A673 (cell line): ENCODE measurements around the gene RTRAF. TPM values are rescaled to one million over a fixed set of nuclear protein-coding genes. Genes with fewer than 3 reads are reported as not detected.

Experiments
- BruUV-seq: library from RNA; stranded (reverse); fragments of 400-500 nt; replicated peaks from 2 replicates; lab custom pipeline; 2021; lab: Mats Ljungman, UMichigan
- CTCF ChIA-PET: fragments of 300-600 bp; sonication (Branson Sonifier 250); formaldehyde crosslinking; loops from one replicate; lab custom pipeline; 2022; ENCODE audit warnings: antibody characterized with exemption; lab: Charles Lee
- POLR2A ChIA-PET: fragments of 300-600 bp; sonication (Branson Sonifier 250); formaldehyde crosslinking; loops from one replicate; lab custom pipeline; 2022; ENCODE audit warnings: antibody characterized with exemption; ENCODE audit not compliant: low non-redundant PET; lab: Charles Lee
- DNase-seq: peaks from one replicate; pipeline ENCODE4 v3.0.0-alpha.2; 2015; ENCODE audit warnings: low spot score
- H3K27ac ChIP-seq: fragments of 200-600 bp; sonication (generic); 2 replicates; pipeline ENCODE4 v1.5.1; 2016; ENCODE audit warnings: mixed run types, low read depth, mild to moderate bottlenecking, mixed read lengths, antibody characterized with exemption, low read length; ENCODE audit not compliant: poor library complexity, severe bottlenecking
- H3K27me3 ChIP-seq: fragments of 200-600 bp; sonication (generic); replicated peaks from 2 replicates; pipeline ENCODE4 v1.6.1; 2017; ENCODE audit warnings: mixed run types, low read depth, mild to moderate bottlenecking, mixed read lengths, antibody characterized with exemption, low read length; ENCODE audit not compliant: insufficient read depth, poor library complexity
- H3K36me3 ChIP-seq: fragments of 200-600 bp; sonication (generic); 2 replicates; pipeline ENCODE4 v1.6.1; 2016; ENCODE audit warnings: mixed run types, mild to moderate bottlenecking, mixed read lengths, antibody characterized with exemption, low read length; ENCODE audit not compliant: insufficient read depth, poor library complexity, severe bottlenecking
- H3K4me1 ChIP-seq: fragments of 200-600 bp; sonication (generic); 2 replicates; pipeline ENCODE4 v1.6.1; 2017; ENCODE audit warnings: mixed run types, mild to moderate bottlenecking, mixed read lengths, antibody characterized with exemption, low read length; ENCODE audit not compliant: insufficient read depth, poor library complexity, severe bottlenecking
- H3K4me3 ChIP-seq: fragments of 200-600 bp; sonication (generic); 2 replicates; pipeline ENCODE4 v1.5.1; 2016; ENCODE audit warnings: low read depth, mixed run types, mild to moderate bottlenecking, mixed read lengths, low read length; ENCODE audit not compliant: poor library complexity, severe bottlenecking
- H3K9me3 ChIP-seq: fragments of 200-600 bp; sonication (generic); 2 replicates; pipeline ENCODE4 v1.6.1; 2016; ENCODE audit warnings: mixed run types, low read depth, mild to moderate bottlenecking, mixed read lengths, antibody characterized with exemption, low read length; ENCODE audit not compliant: poor library complexity, severe bottlenecking
- CTCF ChIP-seq: fragments of 300-800, 200-600 bp; sonication (generic); conservative IDR thresholded peaks from 2 replicates; pipeline ENCODE4 v1.5.1; 2017; ENCODE audit warnings: low read depth, mild to moderate bottlenecking, antibody characterized with exemption, low read length, moderate library complexity, mixed read lengths
- EZH2 ChIP-seq: fragments of 200-600 bp; sonication (generic); IDR thresholded peaks from 2 replicates; pipeline ENCODE4 v1.6.1; 2017; ENCODE audit warnings: borderline replicate concordance, low read depth, mild to moderate bottlenecking, mixed read lengths, antibody characterized with exemption, low read length; ENCODE audit not compliant: poor library complexity, severe bottlenecking
- intact Hi-C: fragments of 100-400 bp; cut with micrococcal nuclease; formaldehyde crosslinking; loops from one replicate; pipeline ENCODE4 v1.10.0; 2022; ENCODE audit not compliant: unreplicated experiment
- total RNA-seq: library from RNA; stranded (reverse); gene quantifications from 2 replicates; pipeline ENCODE4 v1.2.3, GENCODE V29; 2021

Gene RTRAF
- total RNA-seq, 1 experiment from 2014 or later: 267 TPM

GRCh38 chr14:52044791-52045522, 55.6 kb downstream of the RTRAF start:
- Histone ChIP-seq H3K4me3 (no peak overlapping the region), H3K9me3 (no peaks in the 10 kb centered on the region), H3K36me3 (peaks cover 4% of the 10 kb centered on the region), H3K4me1 (peaks cover 36% of the 10 kb centered on the region), H3K27me3 (no peaks in the 10 kb centered on the region), H3K27ac (no peak overlapping the region)
- no TSS peak for BruUV-seq
- intact Hi-C loops: no loop called here
- POLR2A ChIA-PET: interaction anchor here (0.7 kb wide), 1 partner anchor 52 kb away, joined by 8 read pairs; no protein-coding TSS in a partner anchor
- TF ChIP-seq CTCF: no peak
- no peak for TF ChIP-seq EZH2
- CTCF ChIA-PET: interaction anchor here (0.6 kb wide), 1 partner anchor 695 kb away, joined by 10 read pairs; no protein-coding TSS in a partner anchor
- peak; percentile 39 for DNase-seq

- H3K9me3 ChIP-seq: no peaks in the 10 kb centered on the region
- ChIA-PET CTCF (interaction anchor here (0.6 kb wide), 1 partner anchor 357 kb away, joined by 4 read pairs; no protein-coding TSS in a partner anchor), POLR2A (no interaction called here)
- DNase-seq: no peak
- no peak for TF ChIP-seq EZH2
- no peak for TF ChIP-seq CTCF
- H3K36me3 ChIP-seq: no peaks in the 10 kb centered on the region
- no peaks in the 10 kb centered on the region for H3K27me3 ChIP-seq
- no peak overlapping the region for H3K4me3 ChIP-seq
- no peak overlapping the region for H3K27ac ChIP-seq
- peaks cover 36% of the 10 kb centered on the region for H3K4me1 ChIP-seq
- no TSS peak for BruUV-seq
- intact Hi-C loops: no loop called here
Observed at GRCh38 chr14:52046376-52046917, 57.1 kb downstream of the RTRAF start.

DNA sequence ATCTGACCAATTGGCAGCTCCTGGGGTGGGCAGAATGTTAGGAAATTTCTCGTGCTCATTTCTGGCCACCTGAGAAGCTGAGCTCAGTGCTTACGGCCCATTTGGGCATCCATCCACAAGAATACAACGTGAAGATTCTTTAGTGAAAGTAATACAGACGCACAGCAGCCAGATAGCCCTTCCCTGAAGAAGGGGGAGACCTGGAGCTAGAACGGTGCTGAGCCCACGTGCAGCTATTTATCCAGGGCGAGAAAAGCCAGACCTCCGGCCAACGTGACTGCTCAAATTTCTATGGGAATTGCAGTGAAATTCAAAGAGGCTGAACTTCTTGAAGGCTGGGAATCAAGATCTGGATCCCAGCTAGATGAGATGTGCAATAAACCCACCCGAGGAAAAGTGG, 58.8 kb downstream of the RTRAF start:
- TF ChIP-seq CTCF (no peak), EZH2 (no peak)
- ChIA-PET POLR2A (no interaction called here), CTCF (no interaction called here)
- no peaks in the 10 kb centered on the region for H3K27me3 ChIP-seq
- no TSS peak for BruUV-seq
- H3K4me3 ChIP-seq: no peak overlapping the region
- intact Hi-C loops: no loop called here
- H3K27ac ChIP-seq: no peak overlapping the region
- H3K4me1 ChIP-seq: peaks cover 37% of the 10 kb centered on the region
- no peak for DNase-seq
- H3K9me3 ChIP-seq: no peaks in the 10 kb centered on the region
- peaks cover under 1% of the 10 kb centered on the region for H3K36me3 ChIP-seq
